ENCODE results near the gene SNUPN. TPM values are rescaled to one million over a fixed set of nuclear protein-coding genes. Genes with fewer than 3 reads are reported as not detected.
A peak's percentile ranks its signal among the peaks of the same experiment; 100 is the strongest.

SNUPN gene
- total RNA-seq, 5 donors from 2014 or later (not counting 1 experiment from before 2014, with no cell fraction given) = 17.7 to 26.7 (median 20.8) TPM

- H3K4me3 Mint-ChIP-seq = no peak overlapping the region
- H3K27ac ChIP-seq (ENCODE audit: low read length) = no peak overlapping the region
- no peak for ATAC-seq (replicated peaks in 1 of 4)
- POLR2A ChIA-PET = no interaction called here
- H3K4me1 ChIP-seq (ENCODE audit: control insufficient read depth in 1 of 2, extremely low read depth in 1 of 2, insufficient read depth in 2 of 2, low read length in 2 of 2) = peaks cover 9 to 33% of the 10 kb centered on the region in 2 experiments
- no peaks in the 10 kb centered on the region for H3K27me3 Mint-ChIP-seq
- H3K9me3 ChIP-seq = no peaks in the 10 kb centered on the region
- H3K27ac Mint-ChIP-seq = no peak overlapping the region
- no peaks in the 10 kb centered on the region for H3K27me3 ChIP-seq (replicated peaks in 1 of 2; ENCODE audit: control insufficient read depth in 2 of 2, extremely low read depth in 1 of 2, insufficient read depth in 2 of 2, low read length in 1 of 2)
- no peak overlapping the region for H3K4me3 ChIP-seq (ENCODE audit: control insufficient read depth in 1 of 2, extremely low read depth in 1 of 2, low read length in 1 of 2)
- DNase-seq = no peak
- H3K36me3 Mint-ChIP-seq = no peaks in the 10 kb centered on the region
- H3K4me1 Mint-ChIP-seq = peaks cover 16 to 33% (median 25%) of the 10 kb centered on the region in 3 donors
- no peaks in the 10 kb centered on the region for H3K36me3 ChIP-seq (ENCODE audit: control insufficient read depth in 2 of 2, extremely low read depth in 1 of 2, insufficient read depth in 1 of 2, low read length in 1 of 2)
- no CpG with 5 or more reads among the region's 2 CpGs for WGBS (ENCODE audit: insufficient coverage)
- H3K9me3 Mint-ChIP-seq = no peaks in the 10 kb centered on the region
- CTCF ChIA-PET = no interaction called here
Measured at GRCh38 chr15:75644376-75644775, 18.9 kb upstream of the SNUPN start.

- H3K36me3 ChIP-seq (ENCODE audit: control insufficient read depth in 2 of 2, extremely low read depth in 1 of 2, insufficient read depth in 1 of 2, low read length in 1 of 2) = peaks cover 3 to 16% of the 10 kb centered on the region in 2 donors
- H3K4me3 ChIP-seq (ENCODE audit: control insufficient read depth in 1 of 2, extremely low read depth in 1 of 2, low read length in 1 of 2) = no peak overlapping the region
- Mint-ChIP-seq H3K4me3 (no peak overlapping the region), H3K27ac (peak overlapping the region in 1 of 2 donors; percentile 39), H3K36me3 (peaks cover 9% of the 10 kb centered on the region), H3K27me3 (no peaks in the 10 kb centered on the region), H3K9me3 (no peaks in the 10 kb centered on the region), H3K4me1 (peaks cover 38 to 52% (median 41%) of the 10 kb centered on the region in 3 donors)
- no peak for DNase-seq
- CTCF ChIA-PET = interaction anchor here (0.7 to 3.4 kb wide), 10 partner anchors 44 to 741 kb away, joined by 3 to 28 read pairs (median 5); partner anchors contain the start of genes MAN2C1 (in 1 of the 2) and SIN3A (in 1 of the 2)
- 80% methylated on average over 1 of the region's 5 CpGs for WGBS (ENCODE audit: insufficient coverage)
- no peaks in the 10 kb centered on the region for H3K9me3 ChIP-seq
- no peak overlapping the region for H3K27ac ChIP-seq (ENCODE audit: low read length)
- H3K27me3 ChIP-seq (replicated peaks in 1 of 2; ENCODE audit: control insufficient read depth in 2 of 2, extremely low read depth in 1 of 2, insufficient read depth in 2 of 2, low read length in 1 of 2) = no peaks in the 10 kb centered on the region
- POLR2A ChIA-PET = no interaction called here
- ATAC-seq (replicated peaks in 1 of 4) = no peak
- peaks cover 24 to 45% of the 10 kb centered on the region in 2 experiments for H3K4me1 ChIP-seq (ENCODE audit: control insufficient read depth in 1 of 2, extremely low read depth in 1 of 2, insufficient read depth in 2 of 2, low read length in 2 of 2)
Measured at GRCh38 chr15:75641603-75642002, 16.1 kb upstream of the SNUPN start.

GRCh38 chr15:75641179-75641503 is 15.6 kb upstream of the SNUPN start:
- no peak for ATAC-seq (replicated peaks in 1 of 4)

GRCh38 chr15:75640483-75641178 is 15.1 kb upstream of the SNUPN start:
- peak overlapping the region; percentile 94 to 95 for H3K27ac Mint-ChIP-seq
- H3K36me3 ChIP-seq (ENCODE audit: control insufficient read depth in 2 of 2, extremely low read depth in 1 of 2, insufficient read depth in 1 of 2, low read length in 1 of 2) = peaks cover 3 to 16% of the 10 kb centered on the region in 2 donors

More at GRCh38 chr15:75641179-75641503, 15.6 kb upstream of the SNUPN start:
- Histone ChIP-seq H3K27me3 (replicated peaks in 1 of 2; ENCODE audit: control insufficient read depth in 2 of 2, extremely low read depth in 1 of 2, insufficient read depth in 2 of 2, low read length in 1 of 2) (no peaks in the 10 kb centered on the region), H3K27ac (ENCODE audit: low read length) (peak overlapping the region; percentile 77), H3K9me3 (no peaks in the 10 kb centered on the region), H3K36me3 (ENCODE audit: control insufficient read depth in 2 of 2, extremely low read depth in 1 of 2, insufficient read depth in 1 of 2, low read length in 1 of 2) (peaks cover 3 to 16% of the 10 kb centered on the region in 2 donors), H3K4me3 (ENCODE audit: control insufficient read depth in 1 of 2, extremely low read depth in 1 of 2, low read length in 1 of 2) (no peak overlapping the region), H3K4me1 (ENCODE audit: control insufficient read depth in 1 of 2, extremely low read depth in 1 of 2, insufficient read depth in 2 of 2, low read length in 2 of 2) (peaks cover 26 to 49% of the 10 kb centered on the region in 2 experiments)
- ChIA-PET POLR2A (no interaction called here), CTCF (interaction anchor here (0.5 to 3.4 kb wide), 14 partner anchors 15 to 1259 kb away, joined by 3 to 28 read pairs (median 6); partner anchors contain the start of genes MAN2C1 (in 1 of the 2), SIN3A (in 1 of the 2) and SNUPN (in 1 of the 2))
- Mint-ChIP-seq H3K4me1 (peaks cover 36 to 50% (median 38%) of the 10 kb centered on the region in 3 donors), H3K4me3 (peak overlapping the region; percentile 91 to 93 (median 91)), H3K27ac (peak overlapping the region; percentile 94 to 95), H3K27me3 (no peaks in the 10 kb centered on the region), H3K36me3 (peaks cover 9% of the 10 kb centered on the region), H3K9me3 (no peaks in the 10 kb centered on the region)
- DNase-seq = no peak
- 100% methylated on average over 1 of the region's 4 CpGs for WGBS (ENCODE audit: insufficient coverage)

GRCh38 chr15:75639709-75640482 is 14.4 kb upstream of the SNUPN start, which contains the start of gene IMP3:
Gene IMP3, minus strand, starts transcription at chr15:75640224. Its CDS starts 56 bp downstream, at chr15:75640168.
- Mint-ChIP-seq H3K36me3 (peaks cover 9% of the 10 kb centered on the region), H3K27ac (peak within 1 kb of the TSS; percentile 94 to 95)

More at GRCh38 chr15:75640483-75641178, 15.1 kb upstream of the SNUPN start:
- Histone ChIP-seq H3K4me3 (ENCODE audit: control insufficient read depth in 1 of 2, extremely low read depth in 1 of 2, low read length in 1 of 2) (peak overlapping the region; percentile 86), H3K27ac (ENCODE audit: low read length) (peak overlapping the region; percentile 77), H3K4me1 (ENCODE audit: control insufficient read depth in 1 of 2, extremely low read depth in 1 of 2, insufficient read depth in 2 of 2, low read length in 2 of 2) (peaks cover 26 to 54% of the 10 kb centered on the region in 2 experiments), H3K9me3 (no peaks in the 10 kb centered on the region), H3K27me3 (replicated peaks in 1 of 2; ENCODE audit: control insufficient read depth in 2 of 2, extremely low read depth in 1 of 2, insufficient read depth in 2 of 2, low read length in 1 of 2) (no peaks in the 10 kb centered on the region)
- peaks cover 38 to 51% (median 39%) of the 10 kb centered on the region in 3 donors for H3K4me1 Mint-ChIP-seq
- peak; percentile 25 to 79 (median 56) for DNase-seq
- no peaks in the 10 kb centered on the region for H3K27me3 Mint-ChIP-seq
- ATAC-seq (replicated peaks in 1 of 4) = peak; percentile 40 to 49 (median 43)
- peak overlapping the region; percentile 91 to 93 (median 91) for H3K4me3 Mint-ChIP-seq
- WGBS (ENCODE audit: insufficient coverage) = 0% methylated on average over 10 of the region's 17 CpGs
- H3K36me3 Mint-ChIP-seq = peaks cover 9% of the 10 kb centered on the region
- POLR2A ChIA-PET = interaction anchor here (0.6 to 1.6 kb wide), 5 partner anchors 14 to 189 kb away, joined by 3 to 11 read pairs (median 4); partner anchors contain the start of genes SIN3A (in 1 of the 2) and SNUPN (in 1 of the 2)
- H3K9me3 Mint-ChIP-seq = no peaks in the 10 kb centered on the region
- CTCF ChIA-PET = interaction anchor here (0.5 to 3.4 kb wide), 17 partner anchors 10 to 1258 kb away, joined by 3 to 28 read pairs (median 5); partner anchors contain the start of genes MAN2C1 (in 1 of the 2), SIN3A (in 1 of the 2) and SNUPN (in 1 of the 2)

More at GRCh38 chr15:75639709-75640482, 14.4 kb upstream of the SNUPN start, which contains the start of gene IMP3:
- Histone ChIP-seq H3K4me3 (ENCODE audit: control insufficient read depth in 1 of 2, extremely low read depth in 1 of 2, low read length in 1 of 2) (peak within 1 kb of the TSS; percentile 86), H3K9me3 (no peaks in the 10 kb centered on the region), H3K36me3 (ENCODE audit: control insufficient read depth in 2 of 2, extremely low read depth in 1 of 2, insufficient read depth in 1 of 2, low read length in 1 of 2) (peaks cover 3 to 16% of the 10 kb centered on the region in 2 donors), H3K4me1 (ENCODE audit: control insufficient read depth in 1 of 2, extremely low read depth in 1 of 2, insufficient read depth in 2 of 2, low read length in 2 of 2) (peaks cover 26 to 54% of the 10 kb centered on the region in 2 experiments), H3K27me3 (replicated peaks in 1 of 2; ENCODE audit: control insufficient read depth in 2 of 2, extremely low read depth in 1 of 2, insufficient read depth in 2 of 2, low read length in 1 of 2) (no peaks in the 10 kb centered on the region), H3K27ac (ENCODE audit: low read length) (peak within 1 kb of the TSS; percentile 81)
- H3K4me1 Mint-ChIP-seq = peaks cover 38 to 51% (median 39%) of the 10 kb centered on the region in 3 donors
- H3K4me3 Mint-ChIP-seq = peak within 1 kb of the TSS; percentile 91 to 93 (median 91)
- peak; percentile 89 to 95 (median 92) for ATAC-seq (replicated peaks in 1 of 4)
- ChIA-PET POLR2A (interaction anchor here (0.5 to 1.6 kb wide), 9 partner anchors 13 to 189 kb away, joined by 3 to 11 read pairs (median 4); partner anchors contain the start of genes SIN3A (in 2 of the 2), PTPN9 (in 1 of the 2) and SNUPN (in 1 of the 2)), CTCF (interaction anchor here in 1 of 2 donors (0.7 to 3.4 kb wide), 11 partner anchors 10 to 272 kb away, joined by 3 to 28 read pairs (median 11); partner anchors contain the start of genes MAN2C1, SIN3A and SNUPN)
- DNase-seq = peak; percentile 79 to 97 (median 92)
- no peaks in the 10 kb centered on the region for H3K9me3 Mint-ChIP-seq
- under 1% methylated on average over 74 of the region's 83 CpGs for WGBS (ENCODE audit: insufficient coverage)
- H3K27me3 Mint-ChIP-seq = no peaks in the 10 kb centered on the region

All from T-cell (primary cell).